Measurements from ENCODE around the gene CKAP4. TPM values are rescaled to one million over a fixed set of nuclear protein-coding genes. Genes with fewer than 3 reads are reported as not detected.

CKAP4 gene
- total and polyA plus RNA-seq, 8 donors: 86.0 to 119 (median 97.5) TPM

DNA sequence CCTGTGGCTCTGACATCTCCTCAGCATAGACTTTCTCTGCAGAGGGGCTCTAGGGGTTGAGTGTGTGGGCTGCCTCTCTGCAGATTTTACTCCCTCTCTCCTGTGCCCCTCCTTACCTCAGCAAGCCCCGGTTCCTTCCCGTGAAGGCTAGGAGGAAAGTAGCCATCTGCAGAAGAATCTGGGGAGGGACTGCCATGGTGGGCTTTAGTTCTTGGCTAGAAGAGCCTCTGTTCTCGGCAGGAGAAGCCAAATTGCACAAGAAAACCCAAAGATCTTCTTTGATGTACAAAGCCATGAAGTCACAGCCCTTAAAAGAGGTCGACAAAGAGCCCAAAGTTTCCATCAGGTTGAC is 23.5 kb downstream of the CKAP4 start:
- peak in 1 of 2 donors; percentile 19 for TF ChIP-seq CTCF (IDR thresholded peaks at IDR 0.05)
- Histone ChIP-seq H3K9me3 (no peaks in the 10 kb centered on the region), H3K4me3 (no peak overlapping the region), H3K27me3 (no peaks in the 10 kb centered on the region), H3K4me1 (peaks cover 0 to 14% of the 10 kb centered on the region in 2 donors), H3K36me3 (no peaks in the 10 kb centered on the region), H3K27ac (no peak overlapping the region)
- intact Hi-C loops (cut with DNase I): loop anchor here in 1 of 2 donors (5.0 kb wide), 1 partner anchor 802 kb away; no protein-coding TSS in a partner anchor
- no peak for DNase-seq
- ATAC-seq: no peak

DNA sequence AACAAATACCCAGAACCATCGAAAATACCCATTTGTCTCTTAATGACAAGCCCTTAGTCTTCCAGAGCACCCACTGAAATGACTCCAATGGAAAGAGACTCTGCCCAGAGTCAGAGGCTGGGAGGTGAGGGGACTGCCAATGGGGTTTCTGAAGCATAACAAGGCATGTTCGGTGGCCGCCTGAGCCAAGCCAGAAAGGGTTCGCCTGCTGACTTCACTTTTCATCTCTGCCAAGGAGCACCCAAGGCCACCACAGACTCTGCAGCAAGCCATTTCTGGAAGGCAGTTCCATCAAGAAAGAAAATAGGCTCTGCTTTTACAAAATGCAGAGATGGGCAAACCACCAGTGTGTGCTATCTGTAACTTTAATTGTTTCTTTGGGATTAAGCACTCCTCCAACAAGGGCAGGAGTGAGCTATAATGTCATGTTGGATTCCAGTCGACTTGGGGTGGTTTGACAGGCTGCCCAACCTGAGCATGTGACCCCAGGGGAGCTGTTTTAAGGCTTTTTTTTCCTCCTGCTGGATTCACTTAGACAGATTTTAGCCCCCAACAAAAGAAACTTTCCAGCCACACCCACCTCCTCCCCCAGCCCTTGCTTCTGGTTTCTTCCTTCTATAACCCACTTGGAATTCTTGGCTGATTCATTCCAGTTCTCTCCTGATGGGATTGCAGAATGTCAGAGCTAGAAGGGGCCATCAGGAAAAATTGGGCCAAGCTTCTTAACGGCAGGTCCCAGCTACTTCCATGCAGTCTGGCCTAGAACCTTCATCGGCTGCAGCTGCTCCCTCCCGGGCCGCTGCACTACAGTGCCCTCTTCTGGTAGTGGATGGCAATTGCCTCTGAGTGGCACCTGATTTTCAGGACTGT is 24.1 kb downstream of the CKAP4 start:
- no peak overlapping the region for H3K4me3 ChIP-seq
- ATAC-seq (peak; percentile 90), DNase-seq (peak; percentile 35 to 86 (median 70))
- no peaks in the 10 kb centered on the region for H3K36me3 ChIP-seq
- peak; percentile 88 to 91 for TF ChIP-seq CTCF (IDR thresholded peaks at IDR 0.05)
- intact Hi-C loops (cut with DNase I): loop anchor here in 1 of 2 donors (5.0 kb wide), 1 partner anchor 801 kb away; no protein-coding TSS in a partner anchor
- no peaks in the 10 kb centered on the region for H3K9me3 ChIP-seq
- peaks cover 0 to 14% of the 10 kb centered on the region in 2 donors for H3K4me1 ChIP-seq
- H3K27ac ChIP-seq: no peak overlapping the region
- no peaks in the 10 kb centered on the region for H3K27me3 ChIP-seq

- Histone ChIP-seq H3K27me3 (no peaks in the 10 kb centered on the region), H3K9me3 (peaks cover 4 to 14% of the 10 kb centered on the region in 2 donors), H3K27ac (no peak overlapping the region), H3K4me3 (no peak overlapping the region), H3K4me1 (no peaks in the 10 kb centered on the region), H3K36me3 (no peaks in the 10 kb centered on the region)
- intact Hi-C loops (cut with DNase I): loop anchor here in 1 of 2 donors (5.0 kb wide), 1 partner anchor 798 kb away; no protein-coding TSS in a partner anchor
- no peak for TF ChIP-seq CTCF (IDR thresholded peaks at IDR 0.05)
- ATAC-seq (no peak), DNase-seq (no peak)
These were observed 27.3 kb downstream of the CKAP4 start for GRCh38 chr12:106220536-106220935.

- no peaks in the 10 kb centered on the region for H3K4me1 ChIP-seq
- no peak overlapping the region for H3K27ac ChIP-seq
- TF ChIP-seq CTCF (IDR thresholded peaks at IDR 0.05): no peak
- intact Hi-C loops (cut with DNase I): no loop called here
- DNase-seq (no peak), ATAC-seq (no peak)
- H3K4me3 ChIP-seq: no peak overlapping the region
- H3K9me3 ChIP-seq: peaks cover 4 to 14% of the 10 kb centered on the region in 2 donors
- no peaks in the 10 kb centered on the region for H3K27me3 ChIP-seq
- no peaks in the 10 kb centered on the region for H3K36me3 ChIP-seq
These were observed 28.8 kb downstream of the CKAP4 start for GRCh38 chr12:106219043-106219442.

- no peak overlapping the region for H3K4me3 ChIP-seq
These were observed 30.1 kb downstream of the CKAP4 start for GRCh38 chr12:106217706-106218105.

More at GRCh38 chr12:106217706-106218105, 30.1 kb downstream of the CKAP4 start:
- ATAC-seq (no peak), DNase-seq (no peak)
- intact Hi-C loops (cut with DNase I): no loop called here
- H3K36me3 ChIP-seq: no peaks in the 10 kb centered on the region
- TF ChIP-seq CTCF (IDR thresholded peaks at IDR 0.05): no peak
- peaks cover 4 to 14% of the 10 kb centered on the region in 2 donors for H3K9me3 ChIP-seq
- peaks cover 0 to 3% of the 10 kb centered on the region in 2 donors for H3K27me3 ChIP-seq
- no peaks in the 10 kb centered on the region for H3K4me1 ChIP-seq
- no peak overlapping the region for H3K27ac ChIP-seq

Measured in left lung (tissue), 10 donors.